Mesothelial cell of epicardium (in vitro differentiated cells): Measurements from ENCODE around the gene ZNF664. TPM values are rescaled to one million over a fixed set of nuclear protein-coding genes. Genes with fewer than 3 reads are reported as not detected.

Source experiments
- DNase-seq, 2 experiments: peaks; one replicate each; pipeline ENCODE4 v3.0.0; 2021; ENCODE audit warnings: low spot score in 2 of 2; ENCODE audit not compliant: unreplicated experiment in 2 of 2
- H3K27ac Mint-ChIP-seq: 2 replicates; pipeline ENCODE4 v1.8.0; 2021; ENCODE audit warnings: mixed read lengths
- H3K27me3 Mint-ChIP-seq: 2 replicates; pipeline ENCODE4 v1.8.0; 2021; ENCODE audit warnings: low read depth, mixed read lengths
- H3K36me3 Mint-ChIP-seq: 2 replicates; pipeline ENCODE4 v1.8.0; 2021; ENCODE audit warnings: mixed read lengths
- H3K4me1 Mint-ChIP-seq: 2 replicates; pipeline ENCODE4 v1.8.0; 2021; ENCODE audit warnings: mixed read lengths
- H3K4me3 Mint-ChIP-seq: 2 replicates; pipeline ENCODE4 v1.8.0; 2021; ENCODE audit warnings: mild to moderate bottlenecking, moderate library complexity, mixed read lengths
- H3K9me3 Mint-ChIP-seq: 2 replicates; pipeline ENCODE4 v1.8.0; 2021; ENCODE audit warnings: mixed read lengths
- total RNA-seq: library from RNA; stranded (reverse); gene quantifications from 3 replicates; pipeline ENCODE4 v1.2.1, GENCODE V29; 2021
- TF ChIP-seq, protein P1 (sequence below): fragments of 200-600 bp; sonication (generic); IDR thresholded peaks from one replicate; pipeline ENCODE4 v1.5.0; 2021; ENCODE audit warnings: antibody characterized with exemption; ENCODE audit not compliant: unreplicated experiment

The ZNF664 gene
- total RNA-seq, 1 donor from 2014 or later, result 112 TPM

DNA sequence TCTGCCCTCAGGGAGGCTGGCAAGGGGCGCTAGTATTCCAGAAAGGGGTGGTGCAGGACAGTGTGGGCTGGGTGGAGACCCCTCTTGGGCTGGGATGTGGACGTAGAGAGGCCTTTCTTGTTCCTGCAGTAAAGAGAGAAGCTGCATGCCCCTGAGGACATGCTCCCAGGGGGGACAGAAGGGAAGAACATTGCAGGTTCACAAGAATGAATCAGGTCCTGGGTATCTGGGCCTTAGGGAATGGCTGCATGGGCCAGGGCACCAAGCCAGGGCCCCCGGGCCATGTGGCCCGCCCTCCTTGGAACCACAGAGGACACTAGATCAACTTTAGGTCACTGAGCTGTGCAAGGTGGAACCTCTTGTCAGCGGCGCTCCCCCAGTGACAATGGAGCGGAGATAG, 51.8 kb downstream of the ZNF664 start:
- peaks cover 12% of the 10 kb centered on the region for H3K36me3 Mint-ChIP-seq
- TF ChIP-seq, protein P1, sequence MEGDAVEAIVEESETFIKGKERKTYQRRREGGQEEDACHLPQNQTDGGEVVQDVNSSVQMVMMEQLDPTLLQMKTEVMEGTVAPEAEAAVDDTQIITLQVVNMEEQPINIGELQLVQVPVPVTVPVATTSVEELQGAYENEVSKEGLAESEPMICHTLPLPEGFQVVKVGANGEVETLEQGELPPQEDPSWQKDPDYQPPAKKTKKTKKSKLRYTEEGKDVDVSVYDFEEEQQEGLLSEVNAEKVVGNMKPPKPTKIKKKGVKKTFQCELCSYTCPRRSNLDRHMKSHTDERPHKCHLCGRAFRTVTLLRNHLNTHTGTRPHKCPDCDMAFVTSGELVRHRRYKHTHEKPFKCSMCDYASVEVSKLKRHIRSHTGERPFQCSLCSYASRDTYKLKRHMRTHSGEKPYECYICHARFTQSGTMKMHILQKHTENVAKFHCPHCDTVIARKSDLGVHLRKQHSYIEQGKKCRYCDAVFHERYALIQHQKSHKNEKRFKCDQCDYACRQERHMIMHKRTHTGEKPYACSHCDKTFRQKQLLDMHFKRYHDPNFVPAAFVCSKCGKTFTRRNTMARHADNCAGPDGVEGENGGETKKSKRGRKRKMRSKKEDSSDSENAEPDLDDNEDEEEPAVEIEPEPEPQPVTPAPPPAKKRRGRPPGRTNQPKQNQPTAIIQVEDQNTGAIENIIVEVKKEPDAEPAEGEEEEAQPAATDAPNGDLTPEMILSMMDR, result no peak

DNA sequence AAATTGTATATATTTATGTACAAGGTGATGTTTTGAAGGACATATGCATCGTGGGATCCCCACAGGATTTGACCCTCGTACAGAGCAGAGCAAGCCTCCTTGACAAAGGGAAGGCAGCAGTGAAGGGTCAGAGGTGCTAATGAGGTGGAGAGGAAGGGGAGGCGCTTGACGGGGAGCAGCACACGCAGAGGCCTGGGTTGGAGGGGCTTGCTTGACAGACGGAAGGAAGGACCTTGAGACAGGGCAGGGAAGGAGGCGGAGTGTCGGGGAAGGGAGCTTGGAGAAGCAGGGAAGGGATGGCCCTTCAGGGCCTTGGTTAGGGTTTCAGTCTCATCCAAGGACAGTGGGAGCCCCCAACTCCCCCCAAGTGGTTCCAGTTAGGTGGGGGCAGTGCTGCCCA, 52.6 kb downstream of the ZNF664 start:
- Mint-ChIP-seq H3K27ac (no peak overlapping the region), H3K4me1 (peaks cover 19% of the 10 kb centered on the region), H3K36me3 (peaks cover 12% of the 10 kb centered on the region), H3K4me3 (no peak overlapping the region), H3K27me3 (no peaks in the 10 kb centered on the region), H3K9me3 (peaks cover 8% of the 10 kb centered on the region)
- TF ChIP-seq, protein P1, result no peak
- DNase-seq, result no peak

More for the DNA sequence above, 51.8 kb downstream of the ZNF664 start:
- Mint-ChIP-seq H3K4me1 (peaks cover 18% of the 10 kb centered on the region), H3K27me3 (no peaks in the 10 kb centered on the region), H3K4me3 (no peak overlapping the region), H3K27ac (no peak overlapping the region), H3K9me3 (peaks cover 8% of the 10 kb centered on the region)
- DNase-seq, result no peak

DNA sequence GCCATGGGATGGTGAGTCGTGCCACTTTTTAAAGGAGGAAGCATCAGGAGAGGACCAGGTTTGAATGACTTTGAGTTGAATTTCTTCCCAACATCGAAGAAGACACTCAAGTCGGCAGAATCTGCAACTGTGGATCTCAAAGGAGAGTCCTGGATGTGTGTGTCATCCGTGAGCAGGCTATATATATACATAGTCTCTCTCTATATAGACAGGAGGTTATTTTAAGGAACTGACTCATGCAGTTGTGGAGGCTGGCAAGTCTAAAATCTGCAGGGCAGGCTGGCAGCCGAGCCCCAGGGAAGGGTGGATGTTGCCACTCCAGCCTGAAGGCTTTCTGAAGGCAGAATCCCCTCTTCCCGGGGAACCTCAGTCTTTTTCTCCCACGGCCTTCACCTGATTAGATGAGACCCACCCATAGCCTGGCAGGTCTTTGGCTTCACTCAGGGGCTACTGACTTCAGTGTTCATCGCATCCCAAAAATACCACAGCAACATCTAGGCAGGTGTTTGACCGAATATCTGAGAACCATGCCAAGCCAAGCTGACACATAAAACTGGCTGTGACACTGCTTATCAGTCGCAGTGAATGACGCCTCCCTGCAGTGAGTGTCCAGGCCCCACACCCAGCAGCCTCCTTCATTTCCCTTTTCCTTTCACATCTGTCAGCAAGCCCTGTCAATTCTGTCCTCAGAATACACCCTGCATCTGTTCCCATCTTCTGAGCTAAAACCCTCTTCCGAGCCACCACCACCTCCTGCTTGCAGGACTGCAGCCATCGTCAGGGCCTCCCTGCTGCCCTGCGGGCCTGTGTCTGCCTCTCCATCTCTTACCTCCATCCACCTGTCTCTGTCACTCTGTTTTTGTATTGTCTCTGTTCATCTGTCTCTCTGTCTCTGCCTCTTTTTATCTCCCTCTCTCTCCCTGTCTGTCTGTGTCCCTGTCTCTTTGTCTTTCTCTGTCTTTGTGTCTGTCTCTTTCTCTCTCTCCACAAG, 54.0 kb downstream of the ZNF664 start:
- Mint-ChIP-seq H3K27ac (no peak overlapping the region), H3K4me1 (peaks cover 15% of the 10 kb centered on the region), H3K9me3 (peaks cover 7% of the 10 kb centered on the region), H3K36me3 (peaks cover 11% of the 10 kb centered on the region), H3K4me3 (no peak overlapping the region), H3K27me3 (no peaks in the 10 kb centered on the region)
- TF ChIP-seq, protein P1, result no peak
- DNase-seq, result no peak

DNA sequence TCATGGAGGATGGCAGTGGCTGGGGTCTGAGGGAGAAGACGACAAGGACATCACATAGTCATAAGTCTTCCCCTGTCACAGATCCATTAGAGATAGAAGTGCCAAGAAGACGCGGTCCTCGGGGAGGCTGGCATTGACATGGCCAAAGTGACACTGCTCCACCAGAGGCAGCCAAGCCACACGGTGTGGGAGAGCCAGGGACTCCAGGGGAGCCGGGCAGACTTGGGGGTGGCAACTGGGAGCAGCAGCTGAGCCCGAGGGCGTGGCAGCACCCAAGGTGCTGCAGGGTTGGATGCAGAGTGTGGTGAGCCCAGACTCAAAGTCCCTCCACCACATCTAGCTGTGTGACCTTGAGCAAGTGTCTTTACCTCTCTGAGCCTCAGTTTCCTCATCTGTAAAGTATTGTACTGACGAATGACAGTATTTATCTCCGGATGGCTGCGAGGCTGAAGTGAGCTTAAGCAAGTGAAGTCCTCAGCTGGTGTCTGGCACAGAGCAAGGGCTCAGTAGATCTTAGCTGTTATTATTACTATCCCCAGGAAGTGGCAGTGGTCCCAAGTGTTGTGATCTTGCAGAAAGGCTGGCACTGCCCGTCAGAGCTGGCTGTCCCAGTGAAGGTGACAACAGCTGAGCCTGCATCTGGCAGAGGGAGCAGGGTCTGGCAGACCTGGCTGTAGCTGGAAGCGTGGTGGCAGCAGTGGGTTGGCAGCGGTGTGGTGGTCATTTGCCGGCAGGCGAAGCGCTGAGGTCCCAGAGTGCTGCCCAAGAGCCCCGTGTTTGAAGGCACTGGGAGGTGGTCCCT, 54.9 kb downstream of the ZNF664 start:
- Mint-ChIP-seq H3K4me3 (no peak overlapping the region), H3K27ac (no peak overlapping the region), H3K4me1 (peaks cover 15% of the 10 kb centered on the region), H3K36me3 (peaks cover 6% of the 10 kb centered on the region), H3K27me3 (no peaks in the 10 kb centered on the region), H3K9me3 (peaks cover under 1% of the 10 kb centered on the region)
- DNase-seq, result no peak
- TF ChIP-seq, protein P1, result no peak

DNA sequence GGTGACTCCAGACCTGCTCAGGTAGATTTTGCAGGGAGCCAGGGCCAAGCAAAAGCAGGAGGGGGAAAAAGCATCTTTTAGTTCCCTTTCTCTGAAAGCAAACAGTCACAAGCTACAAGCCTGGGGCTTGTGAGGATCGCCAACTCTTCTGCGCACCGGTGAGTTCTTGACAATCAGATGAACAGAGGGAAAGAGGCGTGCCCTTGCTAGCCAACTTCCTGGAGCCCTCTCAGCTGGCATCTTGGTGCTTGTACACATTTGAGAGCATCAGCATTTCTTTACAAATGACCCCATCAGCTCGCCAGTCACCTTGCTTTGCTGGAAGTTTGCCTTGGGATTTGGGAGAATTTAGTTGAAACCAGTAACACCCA, 55.5 kb downstream of the ZNF664 start:
- no peak overlapping the region for H3K4me3 Mint-ChIP-seq
- no peak for DNase-seq
- peaks cover 6% of the 10 kb centered on the region for H3K36me3 Mint-ChIP-seq
- H3K27me3 Mint-ChIP-seq, result no peaks in the 10 kb centered on the region
- no peak overlapping the region for H3K27ac Mint-ChIP-seq
- H3K9me3 Mint-ChIP-seq, result no peaks in the 10 kb centered on the region
- TF ChIP-seq, protein P1, result no peak
- peaks cover 15% of the 10 kb centered on the region for H3K4me1 Mint-ChIP-seq
